NCI-H187 treated with DMSO at 0.1 percent for 48 hours (cell line): ENCODE results near the gene FAT1.

Source experiments
- DNase-seq: peaks from one replicate; lab custom pipeline; 2025; lab: John Stamatoyannopoulos, UW

The FAT1 gene

GRCh38 chr4:186755550-186756519 is 32.2 kb upstream of the FAT1 start:
- no peak for DNase-seq

GRCh38 chr4:186754976-186755375 is 31.3 kb upstream of the FAT1 start:
- no peak for DNase-seq

- no peak for DNase-seq
Measured at GRCh38 chr4:186752325-186752724, 28.7 kb upstream of the FAT1 start.

GRCh38 chr4:186749611-186750281 is 26.1 kb upstream of the FAT1 start:
- DNase-seq = no peak

- DNase-seq = no peak
Measured at GRCh38 chr4:186746581-186746980, 22.9 kb upstream of the FAT1 start.

GRCh38 chr4:186743261-186743660 is 19.6 kb upstream of the FAT1 start:
- no peak for DNase-seq

- no peak for DNase-seq
Measured at GRCh38 chr4:186740822-186741221, 17.2 kb upstream of the FAT1 start.

- DNase-seq = no peak
Measured at GRCh38 chr4:186739802-186740434, 16.3 kb upstream of the FAT1 start.

- no peak for DNase-seq
Measured at GRCh38 chr4:186739317-186739716, 15.7 kb upstream of the FAT1 start.

GRCh38 chr4:186738421-186738820 is 14.8 kb upstream of the FAT1 start:
- no peak for DNase-seq

- DNase-seq = no peak
Measured at GRCh38 chr4:186737427-186737826, 13.8 kb upstream of the FAT1 start.

- no peak for DNase-seq
Measured at GRCh38 chr4:186736466-186736865, 12.8 kb upstream of the FAT1 start.

- no peak for DNase-seq
Measured at GRCh38 chr4:186734251-186734650, 10.6 kb upstream of the FAT1 start.

GRCh38 chr4:186733778-186734177 is 10.1 kb upstream of the FAT1 start:
- DNase-seq = no peak

GRCh38 chr4:186730621-186731020 is 7.0 kb upstream of the FAT1 start:
- DNase-seq = no peak

GRCh38 chr4:186729856-186730255 is 6.2 kb upstream of the FAT1 start:
- DNase-seq = no peak

GRCh38 chr4:186728631-186729271 is 5.1 kb upstream of the FAT1 start:
- no peak for DNase-seq

- no peak for DNase-seq
Measured at GRCh38 chr4:186727977-186728519, 4.4 kb upstream of the FAT1 start.

- no peak for DNase-seq
Measured at GRCh38 chr4:186727169-186727976, 3.7 kb upstream of the FAT1 start.

- no peak for DNase-seq
Measured at GRCh38 chr4:186726426-186727168, 2.9 kb upstream of the FAT1 start.
